A673 (cell line): ENCODE data around the gene CPE. TPM values are rescaled to one million over a fixed set of nuclear protein-coding genes. Genes with fewer than 3 reads are reported as not detected.
"Not testable (repeated sequence)": the region's sequence is repeated elsewhere in the genome, so short reads cannot be mapped to it uniquely, and the experiment has no call there.

Experiments
- BruUV-seq: library from RNA; stranded (reverse); fragments of 400-500 nt; replicated peaks from 2 replicates; lab custom pipeline; 2021; lab: Mats Ljungman, UMichigan
- CTCF ChIA-PET: fragments of 300-600 bp; sonication (Branson Sonifier 250); formaldehyde crosslinking; loops from one replicate; lab custom pipeline; 2022; ENCODE audit warnings: antibody characterized with exemption; lab: Charles Lee
- POLR2A ChIA-PET: fragments of 300-600 bp; sonication (Branson Sonifier 250); formaldehyde crosslinking; loops from one replicate; lab custom pipeline; 2022; ENCODE audit warnings: antibody characterized with exemption; ENCODE audit not compliant: low non-redundant PET; lab: Charles Lee
- DNase-seq: peaks from one replicate; pipeline ENCODE4 v3.0.0-alpha.2; 2015; ENCODE audit warnings: low spot score
- H3K27ac ChIP-seq: fragments of 200-600 bp; sonication (generic); 2 replicates; pipeline ENCODE4 v1.5.1; 2016; ENCODE audit warnings: mixed run types, low read depth, mild to moderate bottlenecking, mixed read lengths, antibody characterized with exemption, low read length; ENCODE audit not compliant: poor library complexity, severe bottlenecking
- H3K27me3 ChIP-seq: fragments of 200-600 bp; sonication (generic); replicated peaks from 2 replicates; pipeline ENCODE4 v1.6.1; 2017; ENCODE audit warnings: mixed run types, low read depth, mild to moderate bottlenecking, mixed read lengths, antibody characterized with exemption, low read length; ENCODE audit not compliant: insufficient read depth, poor library complexity
- H3K36me3 ChIP-seq: fragments of 200-600 bp; sonication (generic); 2 replicates; pipeline ENCODE4 v1.6.1; 2016; ENCODE audit warnings: mixed run types, mild to moderate bottlenecking, mixed read lengths, antibody characterized with exemption, low read length; ENCODE audit not compliant: insufficient read depth, poor library complexity, severe bottlenecking
- H3K4me1 ChIP-seq: fragments of 200-600 bp; sonication (generic); 2 replicates; pipeline ENCODE4 v1.6.1; 2017; ENCODE audit warnings: mixed run types, mild to moderate bottlenecking, mixed read lengths, antibody characterized with exemption, low read length; ENCODE audit not compliant: insufficient read depth, poor library complexity, severe bottlenecking
- H3K4me3 ChIP-seq: fragments of 200-600 bp; sonication (generic); 2 replicates; pipeline ENCODE4 v1.5.1; 2016; ENCODE audit warnings: low read depth, mixed run types, mild to moderate bottlenecking, mixed read lengths, low read length; ENCODE audit not compliant: poor library complexity, severe bottlenecking
- H3K9me3 ChIP-seq: fragments of 200-600 bp; sonication (generic); 2 replicates; pipeline ENCODE4 v1.6.1; 2016; ENCODE audit warnings: mixed run types, low read depth, mild to moderate bottlenecking, mixed read lengths, antibody characterized with exemption, low read length; ENCODE audit not compliant: poor library complexity, severe bottlenecking
- EZH2 ChIP-seq: fragments of 200-600 bp; sonication (generic); IDR thresholded peaks from 2 replicates; pipeline ENCODE4 v1.6.1; 2017; ENCODE audit warnings: borderline replicate concordance, low read depth, mild to moderate bottlenecking, mixed read lengths, antibody characterized with exemption, low read length; ENCODE audit not compliant: poor library complexity, severe bottlenecking
- intact Hi-C: fragments of 100-400 bp; cut with micrococcal nuclease; formaldehyde crosslinking; loops from one replicate; pipeline ENCODE4 v1.10.0; 2022; ENCODE audit not compliant: unreplicated experiment
- total RNA-seq: library from RNA; stranded (reverse); gene quantifications from 2 replicates; pipeline ENCODE4 v1.2.3, GENCODE V29; 2021
- TF ChIP-seq, protein P1 (sequence below): fragments of 300-800, 200-600 bp; sonication (generic); conservative IDR thresholded peaks from 2 replicates; pipeline ENCODE4 v1.5.1; 2017; ENCODE audit warnings: low read depth, mild to moderate bottlenecking, antibody characterized with exemption, low read length, moderate library complexity, mixed read lengths

CPE gene
- total RNA-seq, 1 experiment from 2014 or later = 27.2 TPM

DNA sequence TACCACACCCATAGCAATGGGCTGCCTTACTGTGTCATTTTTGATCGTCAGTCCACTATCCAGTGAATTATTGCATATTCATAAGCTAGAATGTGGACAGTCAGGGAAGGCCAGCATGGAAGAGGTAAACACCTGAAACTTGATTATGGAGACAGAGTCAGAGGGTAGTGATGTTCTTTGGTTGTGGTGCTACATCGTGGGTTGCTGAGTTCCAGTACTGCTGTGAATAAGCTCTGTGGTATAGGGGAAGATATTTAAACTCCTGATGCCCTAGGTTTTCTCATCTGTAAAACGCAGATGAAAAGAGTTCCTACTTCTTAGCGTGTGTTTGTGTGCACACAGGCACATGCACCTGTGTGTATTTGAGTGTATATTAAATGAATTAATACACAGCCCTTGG, 69.9 kb downstream of the CPE start:
- no TSS peak for BruUV-seq
- H3K27ac ChIP-seq = no peak overlapping the region
- DNase-seq = no peak
- H3K9me3 ChIP-seq = no peaks in the 10 kb centered on the region
- no peaks in the 10 kb centered on the region for H3K4me1 ChIP-seq
- ChIA-PET POLR2A (no interaction called here), CTCF (no interaction called here)
- no peaks in the 10 kb centered on the region for H3K36me3 ChIP-seq
- TF ChIP-seq EZH2 = no peak
- TF ChIP-seq, protein P1, sequence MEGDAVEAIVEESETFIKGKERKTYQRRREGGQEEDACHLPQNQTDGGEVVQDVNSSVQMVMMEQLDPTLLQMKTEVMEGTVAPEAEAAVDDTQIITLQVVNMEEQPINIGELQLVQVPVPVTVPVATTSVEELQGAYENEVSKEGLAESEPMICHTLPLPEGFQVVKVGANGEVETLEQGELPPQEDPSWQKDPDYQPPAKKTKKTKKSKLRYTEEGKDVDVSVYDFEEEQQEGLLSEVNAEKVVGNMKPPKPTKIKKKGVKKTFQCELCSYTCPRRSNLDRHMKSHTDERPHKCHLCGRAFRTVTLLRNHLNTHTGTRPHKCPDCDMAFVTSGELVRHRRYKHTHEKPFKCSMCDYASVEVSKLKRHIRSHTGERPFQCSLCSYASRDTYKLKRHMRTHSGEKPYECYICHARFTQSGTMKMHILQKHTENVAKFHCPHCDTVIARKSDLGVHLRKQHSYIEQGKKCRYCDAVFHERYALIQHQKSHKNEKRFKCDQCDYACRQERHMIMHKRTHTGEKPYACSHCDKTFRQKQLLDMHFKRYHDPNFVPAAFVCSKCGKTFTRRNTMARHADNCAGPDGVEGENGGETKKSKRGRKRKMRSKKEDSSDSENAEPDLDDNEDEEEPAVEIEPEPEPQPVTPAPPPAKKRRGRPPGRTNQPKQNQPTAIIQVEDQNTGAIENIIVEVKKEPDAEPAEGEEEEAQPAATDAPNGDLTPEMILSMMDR = no peak
- H3K27me3 ChIP-seq = no peaks in the 10 kb centered on the region
- H3K4me3 ChIP-seq = no peak overlapping the region
- intact Hi-C loops = no loop called here

DNA sequence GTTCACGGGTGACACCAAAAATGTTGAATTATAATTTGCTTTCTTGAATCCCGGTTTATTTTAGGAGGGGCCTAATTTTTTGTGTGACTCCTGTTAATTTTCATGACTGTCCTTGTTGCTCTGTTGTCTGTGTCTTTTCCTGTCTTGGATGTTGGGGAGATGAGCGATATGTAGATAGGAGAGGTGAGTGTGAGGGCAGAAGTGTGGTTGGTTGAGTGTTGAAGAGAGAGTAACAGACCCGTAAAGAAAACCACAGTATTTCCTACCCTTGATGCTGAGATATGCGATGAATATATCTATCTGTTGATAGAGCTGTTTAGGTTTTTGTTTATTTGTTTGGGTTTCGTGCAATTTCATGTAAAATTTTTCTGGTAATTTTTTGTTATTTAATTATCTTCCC, 70.5 kb downstream of the CPE start:
- H3K9me3 ChIP-seq = no peaks in the 10 kb centered on the region
- H3K4me1 ChIP-seq = no peaks in the 10 kb centered on the region
- H3K4me3 ChIP-seq = no peak overlapping the region
- no peaks in the 10 kb centered on the region for H3K27me3 ChIP-seq
- CTCF ChIA-PET = no interaction called here
- no peak for DNase-seq
- H3K36me3 ChIP-seq = no peaks in the 10 kb centered on the region
- H3K27ac ChIP-seq = no peak overlapping the region
- TF ChIP-seq, protein P1 = no peak
- no peak for TF ChIP-seq EZH2
- intact Hi-C loops = no loop called here
- POLR2A ChIA-PET = no interaction called here
- BruUV-seq = no TSS peak

DNA sequence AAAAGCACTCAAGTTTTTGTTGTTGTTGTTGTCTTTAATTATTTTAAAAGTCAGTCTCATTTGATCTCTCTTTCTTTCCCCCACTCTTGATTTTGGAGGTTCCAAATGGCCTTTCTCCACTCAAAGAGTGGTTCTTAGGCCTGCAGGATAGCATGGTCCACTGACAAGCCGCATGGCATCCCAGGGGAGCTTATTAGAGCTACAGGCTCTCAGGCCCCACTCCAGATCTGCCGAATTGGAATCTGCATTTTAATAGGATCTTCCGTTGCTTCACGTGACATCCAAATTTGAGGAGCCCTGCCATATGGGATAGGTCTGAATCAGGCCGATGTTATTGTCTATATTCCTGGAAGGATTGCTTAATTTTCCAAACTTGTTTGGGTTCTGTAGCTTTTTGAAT, 72.1 kb downstream of the CPE start:
- H3K4me3 ChIP-seq = no peak overlapping the region
- ChIA-PET POLR2A (no interaction called here), CTCF (no interaction called here)
- no peaks in the 10 kb centered on the region for H3K9me3 ChIP-seq
- no peak overlapping the region for H3K27ac ChIP-seq
- no TSS peak for BruUV-seq
- no peak for TF ChIP-seq EZH2
- TF ChIP-seq, protein P1 = no peak
- intact Hi-C loops = no loop called here
- H3K4me1 ChIP-seq = no peaks in the 10 kb centered on the region
- H3K36me3 ChIP-seq = no peaks in the 10 kb centered on the region
- H3K27me3 ChIP-seq = no peaks in the 10 kb centered on the region
- DNase-seq = no peak

DNA sequence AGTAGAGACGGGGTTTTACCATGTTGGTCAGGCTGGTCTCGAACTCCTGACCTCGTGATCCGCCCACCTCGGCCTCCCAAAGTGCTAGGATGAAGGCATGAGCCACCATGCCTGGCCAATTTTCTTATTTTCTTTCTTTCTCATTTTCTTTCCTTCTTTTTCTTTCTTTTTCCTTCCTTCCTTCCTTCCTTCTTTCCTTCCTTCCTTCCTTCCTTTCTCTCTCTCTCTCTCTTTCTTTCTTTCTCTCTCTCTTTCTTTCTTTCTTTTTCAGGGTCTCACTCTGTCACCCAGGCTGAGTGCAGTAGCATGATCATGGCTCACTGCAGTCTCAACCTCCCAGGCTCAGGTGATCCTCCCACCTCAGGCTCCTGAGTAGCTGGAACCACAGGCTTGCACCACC, 74.3 kb downstream of the CPE start:
- POLR2A ChIA-PET, H3K4me3 ChIP-seq, H3K36me3 ChIP-seq, H3K27me3 ChIP-seq, BruUV-seq, DNase-seq, H3K27ac ChIP-seq, H3K9me3 ChIP-seq, CTCF ChIA-PET, intact Hi-C loops: not testable (repeated sequence)
- peaks cover 12% of the 10 kb centered on the region for H3K4me1 ChIP-seq
